B cell (primary cell): Measurements from ENCODE around the gene FBXO28. TPM values are rescaled to one million over a fixed set of nuclear protein-coding genes. Genes with fewer than 3 reads are reported as not detected.

Experiments used
- ATAC-seq: fragments of 200-7000 bp; cut with Tn5 transposase; one replicate; pipeline ENCODE4 v1.10.0; 2021; ENCODE audit warnings: low read depth, mild to moderate bottlenecking, moderate number of reproducible peaks, moderate library complexity
- CTCF ChIA-PET: fragments of 350-600 bp; sonication (Branson Sonifier 250); formaldehyde crosslinking; loops from one replicate; lab custom pipeline; 2021; ENCODE audit warnings: antibody characterized with exemption, inconsistent platforms; lab: Charles Lee
- POLR2A ChIA-PET: fragments of 350-600 bp; sonication (Branson Sonifier 250); formaldehyde crosslinking; loops from one replicate; lab custom pipeline; 2021; ENCODE audit warnings: antibody characterized with exemption; lab: Charles Lee
- DNase-seq: peaks from one replicate; pipeline ENCODE4 v3.0.0; 2013
- H2AFZ ChIP-seq: 2 replicates; pipeline ENCODE4 v1.6.1; 2012; ENCODE audit warnings: mild to moderate bottlenecking, low read depth, low read length; ENCODE audit not compliant: insufficient read depth, poor library complexity, severe bottlenecking
- H3K27ac ChIP-seq, 2 donors: 1 replicate in 1 of 2; 2 replicates in 1 of 2; pipeline ENCODE4 v1.5.1; 2012 to 2013; ENCODE audit warnings: low read length in 2 of 2, mild to moderate bottlenecking in 2 of 2, moderate library complexity in 1 of 2
- H3K27me3 ChIP-seq, 4 experiments: fragments of 200-600 bp in 1 of 4; sonication (generic) in 1 of 4; replicated peaks in 1 of 4; 1 replicate in 2 of 4; 2 replicates in 2 of 4; pipeline versions ENCODE4 v1.6.1 to v1.7.0; 2013 to 2016; ENCODE audit warnings: low read length in 3 of 4, mild to moderate bottlenecking in 2 of 4, mixed read lengths in 1 of 4, moderate library complexity in 1 of 4; ENCODE audit not compliant: insufficient read depth in 4 of 4, control insufficient read depth in 3 of 4; ENCODE audit errors: control extremely low read depth in 1 of 4
- H3K36me3 ChIP-seq, 2 experiments: replicated peaks in 1 of 2; 1 replicate in 1 of 2; 2 replicates in 1 of 2; pipeline versions ENCODE4 v1.6.1 to v1.7.1; 2013; ENCODE audit warnings: low read length in 1 of 2; ENCODE audit not compliant: insufficient read depth in 2 of 2, control insufficient read depth in 1 of 2; ENCODE audit errors: control extremely low read depth in 1 of 2, extremely low read depth in 1 of 2
- H3K4me1 ChIP-seq, 2 donors: fragments of 200-600 bp in 1 of 2; sonication (generic) in 1 of 2; 1 replicate in 1 of 2; 2 replicates in 1 of 2; pipeline versions ENCODE4 v1.5.1 to v1.6.1; 2013 to 2017; ENCODE audit warnings: low read length in 2 of 2; ENCODE audit not compliant: control insufficient read depth in 2 of 2, insufficient read depth in 2 of 2
- H3K4me2 ChIP-seq: replicated peaks from 2 replicates; pipeline ENCODE3; 2012; ENCODE audit warnings: mild to moderate bottlenecking, low read depth, low read length; ENCODE audit not compliant: poor library complexity, severe bottlenecking
- H3K4me3 ChIP-seq, 5 experiments: fragments of 200-600 bp in 1 of 5; sonication (generic) in 1 of 5; 1 replicate in 3 of 5; 2 replicates in 2 of 5; pipeline versions ENCODE4 v1.5.1 to v1.7.0; 2011 to 2016; ENCODE audit warnings: low read length in 4 of 5, mild to moderate bottlenecking in 4 of 5, low read depth in 2 of 5, control low read depth in 1 of 5, moderate library complexity in 1 of 5; ENCODE audit not compliant: insufficient read depth in 1 of 5; ENCODE audit errors: control extremely low read depth in 1 of 5, extremely low read depth in 1 of 5
- H3K79me2 ChIP-seq: fragments of 200-600 bp; sonication (generic); one replicate; pipeline ENCODE4 v1.6.0; 2016; ENCODE audit warnings: low read length; ENCODE audit not compliant: control insufficient read depth, insufficient read depth
- H3K9ac ChIP-seq: fragments of 200-600 bp; sonication (generic); 2 replicates; pipeline ENCODE4 v1.6.1; 2017; ENCODE audit warnings: mild to moderate bottlenecking, low read length, moderate library complexity
- H3K9me3 ChIP-seq, 3 donors: one replicate each; pipeline versions ENCODE4 v1.6.1 to v1.7.1; 2013; ENCODE audit warnings: low read length in 2 of 3; ENCODE audit not compliant: control insufficient read depth in 2 of 3, insufficient read depth in 1 of 3; ENCODE audit errors: control extremely low read depth in 1 of 3
- H4K20me1 ChIP-seq: 2 replicates; pipeline ENCODE4 v1.6.0; 2012; ENCODE audit warnings: mild to moderate bottlenecking, low read length; ENCODE audit not compliant: insufficient read depth, control insufficient read depth, poor library complexity, severe bottlenecking
- H3K27ac Mint-ChIP-seq: one replicate; pipeline ENCODE4 v1.8.0; 2021; ENCODE audit warnings: mixed read lengths
- H3K27me3 Mint-ChIP-seq: one replicate; pipeline ENCODE4 v1.8.0; 2021; ENCODE audit warnings: mixed read lengths
- H3K4me1 Mint-ChIP-seq: one replicate; pipeline ENCODE4 v1.8.0; 2021; ENCODE audit warnings: mixed read lengths
- H3K4me3 Mint-ChIP-seq: one replicate; pipeline ENCODE4 v1.8.0; 2021; ENCODE audit warnings: mixed read lengths
- H3K9me3 Mint-ChIP-seq: one replicate; pipeline ENCODE4 v1.8.0; 2022; ENCODE audit warnings: mixed read lengths; ENCODE audit not compliant: insufficient read depth
- CTCF ChIP-seq: fragments of 200-600 bp; IDR thresholded peaks from one replicate; pipeline ENCODE4 v1.8.0; 2022; ENCODE audit warnings: antibody characterized with exemption, mild to moderate bottlenecking
- EZH2 ChIP-seq: IDR thresholded peaks from 2 replicates; pipeline ENCODE4 v1.6.1; 2012; ENCODE audit warnings: borderline replicate concordance, low read depth, mild to moderate bottlenecking, moderate library complexity, low read length; ENCODE audit not compliant: insufficient read depth, poor library complexity, severe bottlenecking
- WGBS: methylation state at CpG from one replicate; pipeline ENCODE4 v1.1.5; 2013; ENCODE audit warnings: missing lambda C conversion rate; ENCODE audit not compliant: insufficient coverage; 5-methylcytosine and 5-hydroxymethylcytosine counted together
- intact Hi-C: fragments of 100-400 bp; cut with micrococcal nuclease; formaldehyde crosslinking; loops from one replicate; pipeline ENCODE4 v1.10.0; 2022
- polyA plus RNA-seq: library from polyadenylated mRNA; depleted of rRNA; stranded (reverse); fragments of >200 nt; gene quantifications from 2 replicates; pipeline ENCODE4 v1.2.3, GENCODE V29; 2012
- total RNA-seq, 2 donors: library from RNA; stranded (reverse); fragments of 120-200 nt in 1 of 2; gene quantifications; 1 replicate in 1 of 2; 2 replicates in 1 of 2; pipeline versions ENCODE4 v1.2.3 to v1.2.4, GENCODE V29; 2013 to 2022

The FBXO28 gene
- total and polyA plus RNA-seq, 2 donors (not counting 1 experiment from before 2014, with no cell fraction given), result 17.5 to 39.7 TPM

- intact Hi-C loops, result no loop called here
- CTCF ChIA-PET, result interaction anchor here (0.6 kb wide), 2 partner anchors 41 to 205 kb away, joined by 3 read pairs; no protein-coding TSS in a partner anchor
- Histone ChIP-seq H3K9me3 (no peaks in the 10 kb centered on the region), H3K27ac (no peak overlapping the region), H3K27me3 (no peaks in the 10 kb centered on the region), H3K36me3 (peaks cover 8 to 55% of the 10 kb centered on the region in 2 experiments), H3K4me2 (no peak overlapping the region), H4K20me1 (peaks cover 28% of the 10 kb centered on the region), H3K4me3 (no peak overlapping the region), H3K9ac (no peak overlapping the region), H2AFZ (no peak overlapping the region), H3K4me1 (no peaks in the 10 kb centered on the region), H3K79me2 (peaks cover 32% of the 10 kb centered on the region)
- DNase-seq (no peak), ATAC-seq (no peak)
- H3K4me1 Mint-ChIP-seq, result peaks cover 2% of the 10 kb centered on the region
- no peaks in the 10 kb centered on the region for H3K27me3 Mint-ChIP-seq
- no peak overlapping the region for H3K27ac Mint-ChIP-seq
- TF ChIP-seq CTCF (no peak), EZH2 (no peak)
- no peak overlapping the region for H3K4me3 Mint-ChIP-seq
- H3K9me3 Mint-ChIP-seq, result no peaks in the 10 kb centered on the region
- POLR2A ChIA-PET, result no interaction called here
These were observed 17.3 kb downstream of the FBXO28 start for GRCh38 chr1:224131253-224131652.

- ATAC-seq (no peak), DNase-seq (no peak)
- no peak overlapping the region for H2AFZ ChIP-seq
- no peak overlapping the region for H3K4me3 Mint-ChIP-seq
- peaks cover 24% of the 10 kb centered on the region for H3K79me2 ChIP-seq
- TF ChIP-seq EZH2, result no peak
- TF ChIP-seq CTCF, result no peak
- WGBS, result no CpG with 5 or more reads among the region's 1 CpG
- POLR2A ChIA-PET, result no interaction called here
- H3K9me3 ChIP-seq, result no peaks in the 10 kb centered on the region
- H3K4me2 ChIP-seq, result no peak overlapping the region
- CTCF ChIA-PET, result no interaction called here
- peaks cover 2% of the 10 kb centered on the region for H3K4me1 Mint-ChIP-seq
- H3K9me3 Mint-ChIP-seq, result no peaks in the 10 kb centered on the region
- H3K27me3 Mint-ChIP-seq, result no peaks in the 10 kb centered on the region
- H4K20me1 ChIP-seq, result peaks cover 16% of the 10 kb centered on the region
- intact Hi-C loops, result no loop called here
- H3K27me3 ChIP-seq, result no peaks in the 10 kb centered on the region
- no peak overlapping the region for H3K9ac ChIP-seq
- no peaks in the 10 kb centered on the region for H3K4me1 ChIP-seq
- peaks cover 10 to 56% of the 10 kb centered on the region in 2 experiments for H3K36me3 ChIP-seq
- no peak overlapping the region for H3K27ac ChIP-seq
- H3K4me3 ChIP-seq, result no peak overlapping the region
- H3K27ac Mint-ChIP-seq, result no peak overlapping the region
These were observed 19.0 kb downstream of the FBXO28 start for GRCh38 chr1:224132901-224133300.
